GM12801 (cell line): ENCODE measurements around the gene UGT1A9.

Experiments
- CTCF ChIP-seq: IDR thresholded peaks from one replicate; pipeline ENCODE4 v1.5.1; 2011; ENCODE audit warnings: control low read depth; ENCODE audit not compliant: insufficient read length; ENCODE audit errors: extremely low read depth

UGT1A9 gene

GRCh38 chr2:233705911-233706506 lies 34.3 kb downstream of the UGT1A9 start:
- TF ChIP-seq CTCF: no peak

GRCh38 chr2:233706720-233707119 lies 35.0 kb downstream of the UGT1A9 start:
- TF ChIP-seq CTCF: no peak

GRCh38 chr2:233707940-233708644 lies 36.4 kb downstream of the UGT1A9 start:
- no peak for TF ChIP-seq CTCF

- TF ChIP-seq CTCF: no peak
These were observed 37.2 kb downstream of the UGT1A9 start for GRCh38 chr2:233708942-233709341.

GRCh38 chr2:233711312-233712008 lies 39.8 kb downstream of the UGT1A9 start:
- no peak for TF ChIP-seq CTCF

GRCh38 chr2:233712611-233713261 lies 41.0 kb downstream of the UGT1A9 start, which contains the start of gene UGT1A5:
TSS of gene UGT1A5 (plus strand) at chr2:233712907. CDS start at chr2:233712992, 85 bp downstream.
- no peak for TF ChIP-seq CTCF

- no peak for TF ChIP-seq CTCF
These were observed 41.5 kb downstream of the UGT1A9 start for GRCh38 chr2:233713262-233713615.
